GM10266 (cell line): Measurements from ENCODE around the gene DPP9.
"Not testable (repeated sequence)": the region's sequence is repeated elsewhere in the genome, so short reads cannot be mapped to it uniquely, and the experiment has no call there.

Experiments
- DNase-seq: peaks from one replicate; pipeline ENCODE4 v3.0.0; 2012; ENCODE audit errors: extremely low spot score
- CTCF ChIP-seq: IDR thresholded peaks from 2 replicates; pipeline ENCODE4 v1.5.1; 2012; ENCODE audit warnings: mild to moderate bottlenecking, low read depth; ENCODE audit not compliant: control insufficient read depth, insufficient read depth; ENCODE audit errors: missing control alignments

Gene DPP9

GRCh38 chr19:4748185-4748584, 24.5 kb upstream of the DPP9 start:
- DNase-seq: no peak
- TF ChIP-seq CTCF: no peak

GRCh38 chr19:4745986-4746385, 22.3 kb upstream of the DPP9 start:
- DNase-seq: no peak

GRCh38 chr19:4745175-4745574, 21.5 kb upstream of the DPP9 start:
- DNase-seq: not testable (repeated sequence)

More at GRCh38 chr19:4745986-4746385, 22.3 kb upstream of the DPP9 start:
- no peak for TF ChIP-seq CTCF

GRCh38 chr19:4744451-4745174, 21.0 kb upstream of the DPP9 start:
- no peak for TF ChIP-seq CTCF
- DNase-seq: no peak

- DNase-seq: no peak
- no peak for TF ChIP-seq CTCF
Observed at GRCh38 chr19:4742723-4743646, 19.3 kb upstream of the DPP9 start.

- no peak for TF ChIP-seq CTCF
- no peak for DNase-seq
Observed at GRCh38 chr19:4740092-4740491, 16.4 kb upstream of the DPP9 start.

- no peak for TF ChIP-seq CTCF
- DNase-seq: no peak
Observed at GRCh38 chr19:4738734-4739133, 15.1 kb upstream of the DPP9 start.
